HG02981 (cell line): Measurements from ENCODE around the gene DES.

Experiments used
- ATAC-seq: cut with Tn5 transposase; IDR thresholded peaks from one replicate; pipeline ENCODE4 v1.9.1; 2021; ENCODE audit warnings: mild to moderate bottlenecking, moderate library complexity; ENCODE audit not compliant: unreplicated experiment

Gene DES

DNA sequence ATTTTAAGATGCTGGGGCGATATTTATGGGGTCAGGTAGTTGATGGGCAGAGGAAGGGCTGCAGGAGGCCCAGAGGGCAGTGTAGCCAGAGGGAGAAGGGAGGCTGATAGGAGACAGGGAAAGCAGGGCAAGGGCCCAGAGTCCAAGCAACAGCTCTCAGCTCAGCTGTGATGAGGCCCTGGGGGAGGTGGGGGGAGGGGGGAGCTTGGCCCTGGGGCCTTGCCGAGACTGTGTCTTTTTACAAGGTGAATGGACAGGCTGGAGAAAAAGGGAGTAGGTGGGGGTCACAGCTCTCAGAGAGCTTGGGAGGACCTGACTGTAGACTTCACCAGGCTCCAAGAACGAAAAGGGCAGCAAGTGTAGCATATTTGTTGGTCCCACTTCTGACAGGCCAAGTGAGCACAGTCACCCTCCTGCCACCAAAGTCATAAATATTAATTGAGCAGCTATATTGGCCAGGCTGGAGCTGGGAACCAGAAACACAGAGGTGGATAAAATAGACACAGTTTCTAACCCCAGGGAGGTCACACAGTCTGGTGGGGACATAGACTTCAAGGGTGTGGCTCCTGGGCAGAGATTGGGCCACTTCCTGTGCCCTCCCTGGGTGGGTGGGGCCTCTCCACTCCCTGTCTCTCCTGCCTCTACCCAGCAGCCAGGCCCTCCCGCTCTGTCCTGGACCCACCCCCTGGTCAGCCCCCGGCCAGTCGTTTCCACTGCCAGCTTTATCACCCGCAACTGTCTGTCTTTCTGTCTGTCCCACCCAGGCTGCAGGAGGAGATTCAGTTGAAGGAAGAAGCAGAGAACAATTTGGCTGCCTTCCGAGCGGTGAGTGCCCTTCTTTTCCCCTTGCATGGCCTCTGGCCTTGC lies 1.4 kb downstream of the DES start:
- ATAC-seq, result no peak

DNA sequence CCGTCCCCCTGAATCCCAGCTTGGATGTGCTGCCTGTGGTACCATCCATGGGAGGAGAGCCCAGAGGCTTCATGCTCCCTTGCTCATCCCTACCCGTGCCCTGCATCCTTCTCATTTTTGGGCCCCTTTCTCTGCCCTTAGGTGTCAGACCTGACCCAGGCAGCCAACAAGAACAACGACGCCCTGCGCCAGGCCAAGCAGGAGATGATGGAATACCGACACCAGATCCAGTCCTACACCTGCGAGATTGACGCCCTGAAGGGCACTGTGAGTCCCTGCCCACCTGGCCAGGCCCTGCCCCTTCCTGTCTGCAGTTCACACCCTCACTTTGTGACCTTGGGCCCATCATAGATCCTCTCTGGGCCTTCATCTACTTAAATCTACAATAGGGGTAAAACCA lies 2.5 kb downstream of the DES start:
- no peak for ATAC-seq

DNA sequence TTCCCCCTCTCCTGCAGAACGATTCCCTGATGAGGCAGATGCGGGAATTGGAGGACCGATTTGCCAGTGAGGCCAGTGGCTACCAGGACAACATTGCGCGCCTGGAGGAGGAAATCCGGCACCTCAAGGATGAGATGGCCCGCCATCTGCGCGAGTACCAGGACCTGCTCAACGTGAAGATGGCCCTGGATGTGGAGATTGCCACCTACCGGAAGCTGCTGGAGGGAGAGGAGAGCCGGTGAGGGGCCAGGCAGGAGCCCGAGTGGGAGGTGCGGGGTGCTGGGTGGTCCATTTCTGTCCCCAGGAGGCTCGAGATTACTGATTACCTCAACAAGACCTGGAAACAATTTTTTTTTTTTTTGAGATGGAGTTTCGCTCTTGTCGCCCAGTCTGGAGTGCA lies 3.1 kb downstream of the DES start:
- ATAC-seq, result no peak

DNA sequence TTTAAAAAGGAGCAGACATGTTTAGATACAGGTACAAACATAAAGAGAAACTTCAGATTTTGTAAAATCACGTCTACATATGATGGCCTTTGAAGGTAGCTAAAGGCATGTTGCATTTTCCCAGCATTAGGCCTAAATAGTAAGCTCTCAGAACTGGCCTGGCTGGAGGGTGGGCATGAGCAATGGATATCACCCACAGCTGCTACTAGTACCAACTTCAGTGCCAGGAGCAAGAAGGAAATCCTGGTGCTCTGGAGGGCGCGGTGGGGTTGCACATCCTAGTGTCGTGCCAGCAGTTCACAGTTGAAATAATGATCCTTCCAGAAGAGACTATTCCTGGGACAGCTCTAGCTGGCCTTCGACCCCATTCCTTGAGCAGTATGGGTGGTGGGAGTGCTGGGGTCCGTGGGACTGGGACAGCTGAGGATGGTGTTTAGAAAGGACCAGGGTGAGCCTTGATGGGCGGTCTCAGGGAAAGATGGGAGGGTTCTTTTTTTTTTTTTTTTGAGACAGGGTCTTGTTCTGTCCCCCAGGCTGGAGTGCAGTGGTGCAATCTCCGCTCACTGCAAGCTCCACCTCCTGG lies 4.9 kb downstream of the DES start:
- no peak for ATAC-seq

DNA sequence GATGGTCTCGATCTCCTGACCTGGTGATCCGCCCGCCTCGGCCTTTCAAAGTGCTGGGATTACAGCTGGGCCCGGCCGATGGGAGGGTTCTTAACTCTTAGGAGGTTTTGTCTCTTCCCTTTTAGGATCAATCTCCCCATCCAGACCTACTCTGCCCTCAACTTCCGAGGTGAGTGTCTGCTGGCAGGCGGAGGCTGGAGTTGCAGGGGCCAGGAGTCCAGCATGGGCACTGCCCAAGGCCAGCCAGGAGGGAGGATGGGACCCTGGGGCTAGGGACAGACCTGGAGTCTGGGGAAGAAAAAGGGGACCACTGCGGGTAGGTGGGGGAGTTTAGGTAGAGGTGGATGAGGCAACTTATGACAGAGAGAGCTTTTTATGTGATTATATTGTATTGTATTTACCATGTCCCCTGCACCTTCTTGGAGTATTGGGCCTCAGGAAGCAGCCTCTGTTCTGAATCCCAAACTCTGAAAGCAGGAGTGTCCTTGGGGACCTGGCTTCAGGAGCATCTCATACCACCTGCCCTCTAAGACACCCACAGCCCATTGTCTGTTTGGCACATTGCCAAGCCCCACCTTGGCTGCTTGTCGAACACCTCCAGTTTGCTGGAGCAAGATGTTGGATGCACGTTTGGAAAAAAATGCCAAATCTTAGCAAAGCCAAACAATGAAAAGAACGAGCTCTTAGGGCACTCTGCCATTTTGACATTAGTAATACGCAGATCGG lies 5.6 kb downstream of the DES start:
- ATAC-seq, result no peak

DNA sequence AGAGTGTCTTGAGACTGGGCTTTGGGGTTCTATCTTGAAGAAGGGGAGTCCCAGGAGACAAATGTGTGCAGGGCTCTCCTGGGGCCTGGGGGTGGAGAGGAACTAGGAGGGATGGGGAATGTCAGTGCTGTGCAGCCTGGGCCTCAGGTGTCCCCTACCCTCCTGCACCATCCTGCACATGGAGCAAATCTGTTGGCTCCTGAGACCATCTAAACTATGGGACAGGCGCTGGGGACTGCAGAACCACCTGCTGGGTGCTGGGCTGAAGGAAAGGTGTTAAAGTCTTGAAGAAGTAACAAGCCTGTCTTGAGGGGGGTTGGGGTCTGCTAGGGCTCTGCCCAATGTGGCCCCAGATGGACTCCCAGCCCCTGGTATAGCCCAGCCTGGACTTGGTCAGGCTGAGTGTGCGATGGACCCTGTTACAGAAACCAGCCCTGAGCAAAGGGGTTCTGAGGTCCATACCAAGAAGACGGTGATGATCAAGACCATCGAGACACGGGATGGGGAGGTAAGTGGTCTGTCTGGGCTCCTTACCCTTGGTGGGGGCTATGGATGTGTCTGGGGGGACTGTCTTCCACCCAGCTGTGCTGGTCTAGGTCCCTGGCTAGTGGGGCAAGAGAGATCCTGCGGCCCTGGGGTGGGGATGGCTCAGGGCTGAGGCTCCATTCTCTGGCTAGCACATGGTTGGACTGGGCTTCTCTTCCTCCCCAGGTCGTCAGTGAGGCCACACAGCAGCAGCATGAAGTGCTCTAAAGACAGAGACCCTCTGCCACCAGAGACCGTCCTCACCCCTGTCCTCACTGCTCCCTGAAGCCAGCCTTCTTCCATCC lies 7.3 kb downstream of the DES start:
- ATAC-seq, result no peak

DNA sequence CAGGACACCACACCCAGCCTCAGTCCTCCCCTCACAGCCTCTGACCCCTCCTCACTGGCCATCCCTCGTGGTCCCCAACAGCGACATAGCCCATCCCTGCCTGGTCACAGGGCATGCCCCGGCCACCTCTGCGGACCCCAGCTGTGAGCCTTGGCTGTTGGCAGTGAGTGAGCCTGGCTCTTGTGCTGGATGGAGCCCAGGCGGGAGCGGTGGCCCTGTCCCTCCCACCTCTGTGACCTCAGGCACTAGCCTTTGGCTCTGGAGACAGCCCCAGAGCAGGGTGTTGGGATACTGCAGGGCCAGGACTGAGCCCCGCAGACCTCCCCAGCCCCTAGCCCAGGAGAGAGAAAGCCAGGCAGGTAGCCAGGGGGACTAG lies 7.9 kb downstream of the DES start:
- ATAC-seq, result no peak

DNA sequence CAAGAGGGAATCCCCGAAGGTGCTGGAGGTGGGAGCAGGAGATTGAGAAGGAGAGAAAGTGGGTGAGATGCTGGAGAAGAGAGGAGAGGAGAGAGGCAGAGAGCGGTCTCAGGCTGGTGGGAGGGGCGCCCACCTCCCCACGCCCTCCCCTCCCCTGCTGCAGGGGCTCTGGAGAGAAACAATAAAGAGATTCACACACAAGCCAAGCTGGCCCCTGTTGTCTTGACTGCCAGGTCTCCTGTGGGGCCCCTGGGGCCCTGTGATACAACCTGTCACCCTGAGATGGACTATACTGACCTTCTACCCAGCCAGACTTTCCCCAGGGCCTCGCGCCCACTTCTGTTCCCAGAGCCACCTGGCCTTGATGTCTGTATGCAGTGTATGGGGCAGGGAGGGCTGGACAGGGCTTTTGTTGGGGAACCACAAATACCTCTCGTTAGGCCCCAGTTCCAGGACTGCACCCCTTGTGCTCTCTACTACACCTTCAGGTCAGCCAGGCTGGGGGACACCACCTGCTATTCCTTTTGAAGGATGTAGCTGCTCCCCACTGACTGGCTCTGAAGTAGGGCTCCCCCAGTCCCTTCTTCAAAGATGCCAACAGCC lies 8.5 kb downstream of the DES start:
- ATAC-seq, result no peak

DNA sequence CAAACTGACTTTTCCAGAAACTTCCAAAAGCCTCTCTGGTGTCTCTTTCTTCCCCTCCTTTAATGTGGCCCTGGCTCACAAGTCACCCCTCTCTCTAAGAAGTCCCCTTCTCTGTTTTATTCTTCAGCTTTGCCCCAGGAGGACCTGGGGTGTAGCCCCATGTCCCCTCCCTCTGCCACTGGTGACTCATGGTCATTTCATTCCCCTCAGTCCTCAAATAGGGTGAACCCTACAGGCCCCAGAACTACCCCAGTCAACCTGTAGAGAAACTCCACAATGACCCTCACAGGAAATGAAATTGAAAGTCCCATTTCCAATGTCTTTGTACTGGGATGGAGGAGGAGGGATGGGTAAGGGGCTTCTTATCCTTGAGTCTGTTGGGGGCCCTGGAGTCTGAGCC lies 10.3 kb downstream of the DES start:
- no peak for ATAC-seq

DNA sequence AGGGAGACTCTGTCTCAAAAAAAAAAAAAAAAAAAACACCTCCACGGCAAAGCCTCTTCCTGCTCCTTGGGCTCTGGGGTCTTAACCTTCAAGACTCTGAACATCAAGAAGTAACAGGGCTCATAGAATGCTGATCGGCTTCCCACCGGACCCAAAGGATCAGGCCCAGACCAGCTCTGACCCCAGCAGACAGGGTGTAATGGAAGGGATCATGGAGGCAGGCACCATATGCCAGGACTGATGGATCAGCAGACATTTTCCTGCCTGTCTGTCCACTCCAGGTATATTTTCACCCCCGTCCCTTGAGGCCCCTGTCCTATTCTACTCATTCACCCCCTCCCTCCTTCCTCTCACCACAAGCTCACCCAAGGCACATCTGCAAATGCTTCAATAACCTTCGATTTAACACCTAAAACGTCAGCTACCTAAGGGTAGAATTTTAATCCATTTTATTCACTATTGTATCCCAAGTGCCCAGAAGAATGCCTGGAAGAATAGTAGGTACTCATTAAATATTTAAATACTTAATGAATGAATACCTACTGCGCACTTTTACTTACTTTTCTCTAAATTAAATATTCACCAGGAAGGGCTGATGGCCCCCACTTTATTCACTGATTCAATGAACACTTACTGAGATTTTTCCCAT lies 11.9 kb downstream of the DES start:
- no peak for ATAC-seq

DNA sequence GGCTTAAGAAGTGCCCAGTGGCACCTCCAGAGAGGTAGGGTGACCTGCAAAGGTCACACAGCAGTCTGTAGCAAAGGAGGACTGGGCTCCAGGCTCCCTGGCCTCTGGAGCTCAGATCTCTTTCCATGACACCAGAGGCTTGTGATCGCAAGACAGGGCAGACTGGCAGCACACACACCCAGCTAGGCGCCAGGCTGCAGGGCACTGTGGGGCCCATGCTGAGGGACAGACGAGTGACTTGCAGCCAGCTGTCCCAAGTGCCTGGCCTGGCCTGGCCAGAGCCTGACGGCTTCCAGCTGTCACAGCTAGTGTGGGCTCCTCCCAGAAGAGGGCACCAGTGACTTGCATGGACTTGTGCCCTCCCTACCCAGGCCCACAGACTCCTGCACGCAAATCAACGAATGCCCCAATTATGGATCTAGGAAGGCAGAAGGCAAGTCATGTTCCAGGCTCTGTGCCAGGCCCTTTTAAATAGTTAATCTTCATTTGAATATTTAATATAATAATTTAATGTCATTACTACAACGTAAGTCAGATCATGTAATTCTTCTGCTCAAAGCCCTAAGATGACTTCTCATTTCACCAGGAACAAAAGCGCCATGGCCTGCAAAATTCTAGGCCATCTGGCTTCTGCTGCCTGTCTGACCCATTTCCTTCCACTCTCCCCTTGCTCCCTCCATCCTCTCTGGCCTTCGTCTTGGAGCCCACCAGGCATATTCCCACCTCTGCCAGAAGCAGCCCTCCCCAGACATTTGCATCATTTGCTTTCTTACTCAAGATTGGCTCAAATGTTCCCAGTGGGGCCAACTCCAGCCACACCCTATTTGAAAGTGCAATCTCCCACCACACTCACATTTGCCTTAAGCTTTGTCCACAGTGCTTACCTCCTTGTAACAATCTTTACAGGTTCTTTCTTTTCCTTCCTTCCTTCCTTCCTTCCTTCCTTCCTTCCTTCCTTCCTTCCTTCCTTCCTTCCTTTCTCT lies 12.7 kb downstream of the DES start:
- no peak for ATAC-seq

DNA sequence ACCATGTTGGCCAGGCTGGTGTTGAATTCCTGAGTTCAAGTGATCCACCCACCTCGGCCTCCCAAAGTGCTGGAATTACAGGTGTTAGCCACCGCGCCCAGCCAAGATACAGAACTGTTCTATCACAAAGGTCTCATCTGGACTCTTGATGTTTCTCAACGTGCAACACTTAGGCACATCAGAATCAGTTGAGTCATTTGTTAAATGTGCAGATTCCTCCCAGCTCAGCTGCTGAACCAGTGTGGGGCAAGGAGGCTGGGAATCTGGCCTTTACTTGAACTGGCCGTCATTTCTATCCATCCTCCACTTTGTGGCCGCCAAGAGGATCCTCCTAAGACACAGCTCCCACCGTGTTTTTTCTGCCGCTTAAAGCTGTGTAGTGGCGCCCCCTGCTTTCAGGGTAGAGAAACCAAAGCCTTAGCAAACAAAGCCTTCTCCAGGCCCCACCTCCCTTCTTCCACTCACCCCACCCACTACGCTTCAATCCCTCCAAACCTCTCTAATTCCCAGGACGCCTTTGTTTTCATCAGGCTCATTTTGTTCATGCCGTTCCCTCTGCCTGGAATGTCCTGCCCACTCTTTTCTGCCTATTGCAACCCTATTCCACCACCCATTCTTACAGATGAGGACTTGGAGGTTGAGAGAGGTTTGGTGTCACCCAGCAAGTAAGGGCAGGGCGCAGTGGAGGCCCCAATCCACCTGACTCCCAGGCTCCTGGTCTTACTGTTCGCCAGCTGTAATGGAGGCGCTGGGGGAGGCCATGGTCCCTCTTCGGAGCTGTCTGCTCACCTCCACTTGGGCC lies 15.7 kb downstream of the DES start:
- ATAC-seq, result no peak

DNA sequence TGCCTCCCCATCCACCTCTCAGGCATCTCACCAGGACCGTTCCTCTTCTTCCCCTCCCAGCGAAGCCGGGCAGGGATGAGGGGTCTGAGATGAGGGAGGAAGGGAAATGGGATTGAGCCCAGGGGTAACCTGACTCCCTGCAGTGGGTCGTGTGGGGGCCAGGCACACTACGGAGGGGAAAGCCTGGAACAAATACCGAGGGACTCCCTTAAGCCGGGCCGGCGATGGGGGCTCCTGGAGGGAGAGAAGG lies 16.2 kb downstream of the DES start:
- no peak for ATAC-seq

DNA sequence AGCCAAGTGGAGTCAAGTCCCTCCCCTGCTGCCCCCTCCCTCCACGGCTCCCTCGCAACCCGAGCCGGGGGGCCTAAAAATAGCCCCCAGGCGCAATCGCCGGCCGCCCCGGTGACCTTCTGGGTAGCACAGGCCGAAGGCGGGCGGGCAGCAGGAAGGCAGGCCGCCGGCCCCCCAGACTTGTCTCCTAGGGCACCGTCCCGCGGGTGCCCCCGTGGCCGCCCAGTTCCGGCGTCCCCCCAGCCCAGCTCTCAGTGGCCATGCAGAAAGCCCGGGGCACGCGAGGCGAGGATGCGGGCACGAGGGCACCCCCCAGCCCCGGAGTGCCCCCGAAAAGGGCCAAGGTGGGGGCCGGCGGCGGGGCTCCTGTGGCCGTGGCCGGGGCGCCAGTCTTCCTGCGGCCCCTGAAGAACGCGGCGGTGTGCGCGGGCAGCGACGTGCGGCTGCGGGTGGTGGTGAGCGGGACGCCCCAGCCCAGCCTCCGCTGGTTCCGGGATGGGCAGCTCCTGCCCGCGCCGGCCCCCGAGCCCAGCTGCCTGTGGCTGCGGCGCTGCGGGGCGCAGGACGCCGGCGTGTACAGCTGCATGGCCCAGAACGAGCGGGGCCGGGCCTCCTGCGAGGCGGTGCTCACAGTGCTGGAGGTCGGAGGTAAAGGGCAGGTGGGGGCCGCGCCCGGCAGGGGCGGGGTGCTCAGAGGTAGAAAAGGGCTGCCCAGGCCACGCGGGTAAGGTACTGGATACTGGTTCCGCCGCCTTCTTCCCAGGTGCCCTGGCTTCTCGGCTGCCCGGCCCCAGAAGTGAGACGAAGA lies 16.7 kb downstream of the DES start, which contains the start of gene SPEG:
SPEG (plus strand) TSS at position 126 of the 808 bp plus-strand sequence; CDS start at position 261, 135 bp downstream.
- ATAC-seq, result no peak

DNA sequence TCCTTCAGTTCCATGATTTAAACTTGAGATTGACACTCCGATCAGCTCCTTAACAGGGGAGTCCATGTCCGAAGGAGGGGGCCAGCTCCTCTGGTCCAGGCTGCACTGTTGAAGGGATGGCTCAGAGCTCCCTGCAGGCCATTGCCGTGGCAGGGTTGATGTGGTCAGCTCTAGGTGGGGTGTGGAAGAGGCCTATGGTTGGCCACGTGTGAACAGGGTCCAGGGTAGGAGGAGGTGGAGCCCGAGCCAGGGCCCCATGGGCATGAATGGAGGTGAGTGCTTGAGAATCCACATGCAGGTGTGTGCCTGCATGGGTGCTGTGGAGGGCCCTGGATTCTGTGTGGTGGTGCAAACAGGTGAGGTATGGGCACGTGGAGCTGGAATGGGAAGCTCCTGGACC lies 17.5 kb downstream of the DES start:
- no peak for ATAC-seq

DNA sequence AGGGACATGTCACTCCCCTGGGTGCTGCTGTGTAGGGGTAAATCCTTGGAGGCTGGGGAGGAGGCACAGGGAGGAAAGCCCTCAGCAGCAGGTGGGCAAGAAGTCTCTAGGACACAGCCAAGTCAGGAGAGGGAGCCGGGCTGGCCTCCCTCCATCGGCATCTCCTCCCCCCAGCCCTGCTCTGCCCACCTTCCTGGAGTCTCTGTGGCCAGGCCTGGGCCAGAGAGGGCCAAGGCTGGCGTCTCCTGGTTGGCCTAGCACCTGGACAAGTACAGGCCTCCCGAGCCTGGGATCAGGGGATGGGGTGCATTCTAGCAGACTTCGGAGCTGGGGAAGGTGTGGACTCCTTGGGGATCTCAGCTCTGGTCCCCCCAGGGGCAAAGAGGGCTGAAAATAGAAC lies 18.3 kb downstream of the DES start:
- no peak for ATAC-seq

DNA sequence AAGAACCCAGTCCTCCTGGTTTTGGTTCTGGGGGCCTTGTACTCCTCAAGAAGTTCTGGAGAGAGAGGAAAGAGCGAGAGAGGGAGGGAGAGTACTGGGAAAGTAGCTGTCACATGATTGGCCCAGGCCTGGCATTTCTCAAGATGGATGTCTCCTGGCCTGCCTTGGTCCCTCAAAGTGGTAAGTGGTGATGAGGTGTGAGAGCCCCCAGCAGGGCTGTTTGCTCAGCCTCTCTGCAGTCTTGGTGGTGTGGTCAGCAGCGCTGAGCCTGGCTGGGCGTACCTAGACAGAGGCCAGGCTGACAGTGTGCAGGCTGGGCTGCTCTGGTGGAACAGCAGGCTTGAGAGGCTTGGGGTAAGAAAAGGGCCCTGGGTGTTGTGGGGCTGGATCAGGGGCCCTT lies 19.0 kb downstream of the DES start:
- no peak for ATAC-seq
